K562 (cell line): ENCODE data around the gene SH3TC1. TPM values are rescaled to one million over a fixed set of nuclear protein-coding genes. Genes with fewer than 3 reads are reported as not detected.

ENCODE experiments used
- ATAC-seq: fragments of 200-7000 bp; cut with Tn5 transposase; 3 replicates; pipeline ENCODE4 v1.9.1; 2020; ENCODE audit warnings: moderate library complexity
- BruUV-seq: library from RNA; stranded (reverse); fragments of 400-500 nt; replicated peaks from 2 replicates; lab custom pipeline; 2021; lab: Mats Ljungman, UMichigan
- CTCF ChIA-PET: fragments of 300-600 bp; formaldehyde crosslinking; extraction: SDS; loops from one replicate; lab custom pipeline; 2021; ENCODE audit warnings: low intra/inter-chr PET ratio; lab: Yijun Ruan, JAX
- POLR2A ChIA-PET: fragments of 300-600, 350-650 bp; sonication (Branson Sonifier 250); formaldehyde crosslinking; extraction: SDS; loops from one replicate; lab custom pipeline; 2021; ENCODE audit warnings: antibody characterized with exemption, inconsistent platforms; lab: Yijun Ruan, JAX
- DNase-seq, 4 experiments: peaks; one replicate each; pipeline versions ENCODE4 v3.0.0 to v3.0.0-alpha.2; 2011 to 2018; ENCODE audit warnings: low spot score in 3 of 4, mixed read lengths in 3 of 4; ENCODE audit errors: extremely low read depth in 1 of 4
- FAIRE-seq: peaks from 2 replicates; lab custom pipeline; 2011; peaks lifted over from hg19 to GRCh38; lab: Jason Lieb, UNC
- H2AFZ ChIP-seq: 2 replicates; pipeline ENCODE4 v1.6.0; 2011; ENCODE audit warnings: low read depth, low read length, control low read depth, inconsistent platforms
- H3K27ac ChIP-seq: fragments of 200-600 bp; 3 replicates; pipeline ENCODE4 v1.8.0; 2011; ENCODE audit warnings: low read depth, mild to moderate bottlenecking, control low read depth, inconsistent platforms, low read length, moderate library complexity, mixed read lengths; ENCODE audit errors: extremely low read depth
- H3K27me3 ChIP-seq, 2 experiments: fragments of 300-600 bp in 1 of 2; 2 replicates in 1 of 2; 3 replicates in 1 of 2; pipeline versions ENCODE4 v1.6.0 to v1.8.0; 2011; ENCODE audit warnings: inconsistent platforms in 2 of 2, low read length in 2 of 2, mild to moderate bottlenecking in 1 of 2, mixed read lengths in 1 of 2, moderate library complexity in 1 of 2; ENCODE audit not compliant: control insufficient read depth in 2 of 2, insufficient read depth in 2 of 2
- H3K36me3 ChIP-seq: fragments of 300-600 bp; 3 replicates; pipeline ENCODE4 v1.8.0; 2011; ENCODE audit warnings: mild to moderate bottlenecking, low read length, inconsistent platforms; ENCODE audit not compliant: control insufficient read depth, insufficient read depth
- H3K4me1 ChIP-seq, 2 experiments: fragments of 200-600 bp in 1 of 2; replicated peaks in 1 of 2; 2 replicates in 1 of 2; 3 replicates in 1 of 2; pipeline versions ENCODE4 v1.5.1 to v1.8.0; 2011; ENCODE audit warnings: inconsistent platforms in 2 of 2, low read length in 2 of 2, mild to moderate bottlenecking in 1 of 2, mixed read lengths in 1 of 2, moderate library complexity in 1 of 2; ENCODE audit not compliant: control insufficient read depth in 2 of 2, insufficient read depth in 2 of 2
- H3K4me2 ChIP-seq: 2 replicates; pipeline ENCODE4 v1.6.1; 2011; ENCODE audit warnings: low read length, control low read depth, inconsistent platforms, mixed read lengths; ENCODE audit not compliant: insufficient read depth
- H3K4me3 ChIP-seq: fragments of 200-600 bp; sonication (generic), shearing (Covaris generic); 2 replicates; pipeline ENCODE4 v1.5.1; 2016; ENCODE audit warnings: control low read depth, inconsistent platforms
- H3K79me2 ChIP-seq: fragments of 200-600 bp; 3 replicates; pipeline ENCODE4 v1.8.0; 2011; ENCODE audit warnings: low read length, inconsistent platforms; ENCODE audit not compliant: control insufficient read depth, insufficient read depth
- H3K9ac ChIP-seq, 2 experiments: 2 replicates each; pipeline versions ENCODE4 v1.6.0 to v1.6.1; 2011; ENCODE audit warnings: low read depth in 2 of 2, low read length in 2 of 2, control low read depth in 1 of 2, inconsistent platforms in 1 of 2, mild to moderate bottlenecking in 1 of 2, mixed read lengths in 1 of 2; ENCODE audit not compliant: insufficient read depth in 1 of 2
- H3K9me1 ChIP-seq: one replicate; pipeline ENCODE4 v1.6.0; 2011; ENCODE audit warnings: inconsistent platforms, mild to moderate bottlenecking, low read length, moderate library complexity; ENCODE audit not compliant: control insufficient read depth, insufficient read depth
- H3K9me3 ChIP-seq: replicated peaks from 2 replicates; pipeline ENCODE4 v1.5.1; 2011; ENCODE audit warnings: low read depth, low read length, inconsistent platforms; ENCODE audit not compliant: control insufficient read depth, insufficient read depth
- H4K20me1 ChIP-seq: replicated peaks from 2 replicates; pipeline ENCODE4 v1.6.1; 2011; ENCODE audit warnings: low read length, inconsistent platforms, mixed read lengths; ENCODE audit not compliant: control insufficient read depth, insufficient read depth
- CEBPB ChIP-seq: fragments of 450-650 bp; IDR thresholded peaks from 2 replicates; pipeline ENCODE4 v1.6.1; 2016; ENCODE audit warnings: missing genetic modification characterization, missing compliant biosample characterization
- ESRRA ChIP-seq: fragments of 450-650 bp; IDR thresholded peaks from 2 replicates; pipeline ENCODE4 v1.6.1; 2014; ENCODE audit warnings: low read depth, mild to moderate bottlenecking, moderate library complexity, borderline replicate concordance
- FOXP4 ChIP-seq: sonication (generic); formaldehyde crosslinking; IDR thresholded peaks from 2 replicates; pipeline ENCODE4 v1.8.0; 2022; ENCODE audit warnings: mild to moderate bottlenecking, missing genetic modification reagents, borderline replicate concordance
- GABPB1 ChIP-seq: sonication (generic); formaldehyde crosslinking; IDR thresholded peaks from 2 replicates; pipeline ENCODE4 v1.8.0; 2022; ENCODE audit warnings: mild to moderate bottlenecking, missing genetic modification reagents
- GTF2B ChIP-seq: IDR thresholded peaks from 2 replicates; pipeline ENCODE4 v1.6.1; 2011; ENCODE audit not compliant: insufficient read length; ENCODE audit errors: extremely low read depth
- PKNOX1 ChIP-seq: fragments of 450-650 bp; IDR thresholded peaks from 2 replicates; pipeline ENCODE4 v1.6.1; 2016
- TAF9B ChIP-seq: fragments of 450-650 bp; IDR thresholded peaks from 2 replicates; pipeline ENCODE4 v1.6.1; 2018; ENCODE audit warnings: mild to moderate bottlenecking; ENCODE audit not compliant: partially characterized antibody
- ZNF586 ChIP-seq: fragments of 450-650 bp; formaldehyde crosslinking; conservative IDR thresholded peaks from 2 replicates; pipeline ENCODE4 v1.4.0; 2020; ENCODE audit warnings: mild to moderate bottlenecking, moderate library complexity
- WGBS: fragments of 100-300 bp; shearing (Covaris generic); methylation state at CpG from one replicate; pipeline ENCODE4 v1.1.6; 2016; ENCODE audit warnings: low coverage, mixed read lengths; ENCODE audit not compliant: insufficient coverage; ENCODE audit errors: missing lambda C conversion rate; 5-methylcytosine and 5-hydroxymethylcytosine counted together
- in situ Hi-C: fragments of 300-500 bp; cut with MboI; formaldehyde crosslinking; loops from 4 replicates; pipeline ENCODE4 v1.15.0; 2018; ENCODE audit warnings: inconsistent platforms, mixed read lengths
- intact Hi-C: fragments of 100-400 bp; cut with micrococcal nuclease; formaldehyde crosslinking; loops from 2 replicates; pipeline ENCODE4 v1.14.2; 2022
- polyA plus RNA-seq, 8 experiments: library from polyadenylated mRNA; depleted of rRNA in 4 of 8; stranded (reverse) in 5 of 8; unstranded in 3 of 8; fragments of >200 nt; fragmentation: Nextera tagmentation in 2 of 8; fragmentation: Illumina TruSeq in 1 of 8; extraction: Ambion mirVana in 2 of 8; extraction: Trizol in 1 of 8; gene quantifications; 2 replicates each; pipeline versions ENCODE4 v1.2.1 to v1.2.3, GENCODE V29; 2011 to 2014; ENCODE audit warnings: inconsistent platforms in 1 of 8, missing spikeins in 1 of 8
- total RNA-seq, 7 experiments: library from RNA; depleted of rRNA in 6 of 7; stranded (reverse); fragments of >200 nt in 6 of 7; fragmentation: Illumina TruSeq in 2 of 7; extraction: Trizol in 2 of 7; gene quantifications; 2 replicates each; pipeline versions ENCODE4 v1.2.1 to v1.2.3, GENCODE V29; 2011 to 2021; ENCODE audit warnings: low replicate concordance in 1 of 7

The SH3TC1 gene
- total and polyA plus RNA-seq, 9 of the 15 experiments (the other 6 are each of a cell fraction or from before 2014, with no cell fraction given): 0.04 to 2.1 (median 0.48) TPM; not detected in 1

GRCh38 chr4:8283161-8283560, 84.1 kb downstream of the SH3TC1 start:
- FAIRE-seq (no peak), DNase-seq (no peak)
- CTCF ChIA-PET: no interaction called here
- Histone ChIP-seq H4K20me1 (peaks cover 5% of the 10 kb centered on the region; the same call in 1 of the 2 replicates), H3K36me3 (no peaks in the 10 kb centered on the region), H3K9me1 (no peaks in the 10 kb centered on the region), H3K27me3 (peaks cover 2 to 68% of the 10 kb centered on the region in 2 experiments; a peak in 4 of 5 replicates), H2AFZ (no peak overlapping the region), H3K4me1 (peaks cover 0 to 31% of the 10 kb centered on the region in 2 experiments; a peak in 2 of 5 replicates)
- BruUV-seq: no TSS peak
- POLR2A ChIA-PET: no interaction called here
- in situ Hi-C loops: no loop called here
- WGBS: 36% methylated on average over 10 of the region's 10 CpGs
- TF ChIP-seq ZNF586 (CRISPR knock-in tag) (no peak), TAF9B (no peak), GTF2B (no peak), PKNOX1 (no peak), ESRRA (no peak), GABPB1 (CRISPR knock-in tag) (no peak), CEBPB (tag) (no peak), FOXP4 (CRISPR knock-in tag) (no peak)
- TF ChIP-seq, all 486 proteins: peak for 0
- Histone ChIP-seq H3K9ac (no peak overlapping the region), H3K4me2 (no peak overlapping the region), H3K4me3 (no peak overlapping the region), H3K9me3 (no peaks in the 10 kb centered on the region), H3K79me2 (no peaks in the 10 kb centered on the region), H3K27ac (no peak overlapping the region)
- intact Hi-C loops: no loop called here
- ATAC-seq: no peak
